ENCODE data around the gene ALG11. TPM values are rescaled to one million over a fixed set of nuclear protein-coding genes. Genes with fewer than 3 reads are reported as not detected.

The ALG11 gene
- total RNA-seq, 1 experiment from 2014 or later = 23.9 TPM

- DNase-seq (ENCODE audit: low read depth, low spot score) = no peak
- Histone ChIP-seq H3K4me1 (ENCODE audit: control insufficient read depth, insufficient read depth, low read length) (peaks cover 60% of the 10 kb centered on the region), H3K36me3 (ENCODE audit: control insufficient read depth, insufficient read depth, low read length) (no peaks in the 10 kb centered on the region), H3K27me3 (ENCODE audit: control insufficient read depth, insufficient read depth, low read length) (no peaks in the 10 kb centered on the region), H3K27ac (ENCODE audit: low read length) (peak overlapping the region; percentile 85), H3K4me3 (ENCODE audit: low read depth in 2 of 2, low read length in 2 of 2) (0 out of 4 replicates have a peak overlapping the region, but pooled peaks of 1 of the 2 experiments have one; percentile 2), H3K9me3 (ENCODE audit: control insufficient read depth, insufficient read depth, low read depth, low read length) (no peaks in the 10 kb centered on the region)
- intact Hi-C loops (cut with micrococcal nuclease; ENCODE audit: unreplicated experiment) = loop anchor here (5.0 to 10.0 kb wide), 2 partner anchors 94 to 128 kb away; partner anchors contain the start of gene NEK5
- ATAC-seq = 0 out of 2 replicates have a peak, but pooled peaks have one; percentile 18
- in situ Hi-C loops (cut with HindIII; ENCODE audit: low pct_unique_long_range_greater_than_20kb, low sequenced_read_pairs) = no loop called here
- BruUV-seq (replicated peaks) = no TSS peak
- ChIA-PET CTCF (interaction anchor here (0.6 kb wide), 1 partner anchor 128 kb away, joined by 3 read pairs; no protein-coding TSS in a partner anchor), POLR2A (no interaction called here)
- TF ChIP-seq SIN3A (IDR thresholded peaks at IDR 0.05; ENCODE audit: borderline replicate concordance, insufficient read depth, low read depth, low read length) (no peak), REST (IDR thresholded peaks at IDR 0.05; ENCODE audit: insufficient read depth in 1 of 2, low read depth in 2 of 2, low read length in 1 of 2) (no peak), POLR2AphosphoS5 (IDR thresholded peaks at IDR 0.05; ENCODE audit: low read depth, low read length) (no peak), TCF7L2 (IDR thresholded peaks at IDR 0.05; ENCODE audit: low read depth, low read length) (no peak)
- TF ChIP-seq, protein P1, sequence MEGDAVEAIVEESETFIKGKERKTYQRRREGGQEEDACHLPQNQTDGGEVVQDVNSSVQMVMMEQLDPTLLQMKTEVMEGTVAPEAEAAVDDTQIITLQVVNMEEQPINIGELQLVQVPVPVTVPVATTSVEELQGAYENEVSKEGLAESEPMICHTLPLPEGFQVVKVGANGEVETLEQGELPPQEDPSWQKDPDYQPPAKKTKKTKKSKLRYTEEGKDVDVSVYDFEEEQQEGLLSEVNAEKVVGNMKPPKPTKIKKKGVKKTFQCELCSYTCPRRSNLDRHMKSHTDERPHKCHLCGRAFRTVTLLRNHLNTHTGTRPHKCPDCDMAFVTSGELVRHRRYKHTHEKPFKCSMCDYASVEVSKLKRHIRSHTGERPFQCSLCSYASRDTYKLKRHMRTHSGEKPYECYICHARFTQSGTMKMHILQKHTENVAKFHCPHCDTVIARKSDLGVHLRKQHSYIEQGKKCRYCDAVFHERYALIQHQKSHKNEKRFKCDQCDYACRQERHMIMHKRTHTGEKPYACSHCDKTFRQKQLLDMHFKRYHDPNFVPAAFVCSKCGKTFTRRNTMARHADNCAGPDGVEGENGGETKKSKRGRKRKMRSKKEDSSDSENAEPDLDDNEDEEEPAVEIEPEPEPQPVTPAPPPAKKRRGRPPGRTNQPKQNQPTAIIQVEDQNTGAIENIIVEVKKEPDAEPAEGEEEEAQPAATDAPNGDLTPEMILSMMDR (IDR thresholded peaks at IDR 0.05) = no peak
Measured at GRCh38 chr13:51998723-51999509, 13.3 kb upstream of the ALG11 start.

- CTCF ChIA-PET = interaction anchor here (0.6 kb wide), 1 partner anchor 128 kb away, joined by 3 read pairs; no protein-coding TSS in a partner anchor
- POLR2A ChIA-PET = no interaction called here
- ATAC-seq (peak; percentile 50; the same call in 1 of the 2 replicates), DNase-seq (ENCODE audit: low read depth, low spot score) (no peak)
- Histone ChIP-seq H3K4me3 (ENCODE audit: low read depth in 2 of 2, low read length in 2 of 2) (peak overlapping the region; percentile 2 to 6; a peak in 1 of 4 replicates), H3K27me3 (ENCODE audit: control insufficient read depth, insufficient read depth, low read length) (no peaks in the 10 kb centered on the region), H3K9me3 (ENCODE audit: control insufficient read depth, insufficient read depth, low read depth, low read length) (no peaks in the 10 kb centered on the region), H3K36me3 (ENCODE audit: control insufficient read depth, insufficient read depth, low read length) (no peaks in the 10 kb centered on the region), H3K27ac (ENCODE audit: low read length) (peak overlapping the region; percentile 85), H3K4me1 (ENCODE audit: control insufficient read depth, insufficient read depth, low read length) (peaks cover 56% of the 10 kb centered on the region)
- TF ChIP-seq POLR2AphosphoS5 (IDR thresholded peaks at IDR 0.05; ENCODE audit: low read depth, low read length) (no peak), REST (IDR thresholded peaks at IDR 0.05; ENCODE audit: insufficient read depth in 1 of 2, low read depth in 2 of 2, low read length in 1 of 2) (no peak), SIN3A (IDR thresholded peaks at IDR 0.05; ENCODE audit: borderline replicate concordance, insufficient read depth, low read depth, low read length) (no peak), TCF7L2 (IDR thresholded peaks at IDR 0.05; ENCODE audit: low read depth, low read length) (no peak)
- TF ChIP-seq, protein P1 (IDR thresholded peaks at IDR 0.05) = no peak
- in situ Hi-C loops (cut with HindIII; ENCODE audit: low pct_unique_long_range_greater_than_20kb, low sequenced_read_pairs) (no loop called here), intact Hi-C loops (cut with micrococcal nuclease; ENCODE audit: unreplicated experiment) (loop anchor here (5.0 to 10.0 kb wide), 2 partner anchors 95 to 128 kb away; partner anchors contain the start of gene NEK5)
- BruUV-seq (replicated peaks) = no TSS peak
Measured at GRCh38 chr13:51999510-51999911, 12.7 kb upstream of the ALG11 start.

All from Panc1 (cell line).